ENCODE data around the gene TAT. TPM values are rescaled to one million over a fixed set of nuclear protein-coding genes. Genes with fewer than 3 reads are reported as not detected.
"Not testable (repeated sequence)": the region's sequence is repeated elsewhere in the genome, so short reads cannot be mapped to it uniquely, and the experiment has no call there.

The TAT gene
- total and polyA plus RNA-seq, 9 donors, result 0.02 to 1.3 (median 0.34) TPM; not detected in 4

DNA sequence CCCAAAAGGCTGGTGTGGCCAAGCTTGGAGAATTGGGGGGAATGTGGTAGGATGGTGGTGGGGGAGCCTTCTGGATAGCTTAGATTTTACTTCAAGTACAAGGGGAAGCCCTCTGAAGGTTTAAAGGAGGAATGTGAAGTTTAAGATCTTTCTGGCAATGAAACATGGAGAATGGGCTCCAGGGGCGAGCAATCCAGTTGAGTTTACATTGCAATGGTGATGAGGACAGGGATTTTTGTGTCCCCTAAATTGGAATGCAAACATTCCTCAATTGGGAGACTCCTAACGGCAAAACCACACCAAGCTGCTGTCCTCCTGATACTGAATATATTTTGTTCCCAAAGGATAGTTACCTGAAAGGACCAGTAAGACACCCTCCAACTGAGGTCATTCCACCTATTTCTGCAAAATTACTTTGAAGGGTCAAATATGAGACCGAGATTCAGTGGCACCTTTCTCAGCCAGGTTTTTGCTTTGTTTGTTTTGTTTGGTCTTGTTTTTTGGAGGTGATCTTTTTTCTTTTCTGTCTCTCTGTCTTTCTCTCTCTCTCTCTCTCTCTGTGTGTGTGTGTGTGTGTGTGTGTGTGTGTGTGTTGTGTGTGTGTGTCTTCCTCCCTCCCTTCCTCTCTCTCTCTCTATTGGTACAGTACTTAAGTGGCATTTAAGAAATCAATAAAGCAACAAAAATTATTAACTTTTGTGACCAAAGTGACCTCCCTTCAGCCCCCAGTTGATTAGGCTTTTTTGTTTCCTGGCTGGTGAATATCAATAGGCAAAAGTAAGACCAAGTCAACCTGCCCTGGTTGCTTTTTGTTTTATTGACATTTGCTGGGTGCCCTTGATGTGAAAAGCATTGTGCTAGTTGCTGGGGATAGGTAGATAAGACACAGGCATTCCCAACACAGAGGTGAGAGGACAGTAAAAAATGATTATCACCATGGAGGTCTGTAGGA is 16.4 kb upstream of the TAT start:
- Histone ChIP-seq H3K4me1 (ENCODE audit: insufficient read depth) (no peaks in the 10 kb centered on the region), H3K9me3 (no peaks in the 10 kb centered on the region), H3K27me3 (no peaks in the 10 kb centered on the region), H3K4me3 (no peak overlapping the region), H3K27ac (no peak overlapping the region), H3K36me3 (no peaks in the 10 kb centered on the region)
- 73 to 81% (median 73%) methylated on average over 3 of the region's 3 CpGs for WGBS, 3 donors
- no peak for TF ChIP-seq POLR2A (IDR thresholded peaks at IDR 0.05)
- no peak for TF ChIP-seq EP300 (IDR thresholded peaks at IDR 0.05)
- no peak for TF ChIP-seq CTCF (IDR thresholded peaks at IDR 0.05)
- DNase-seq, result no peak
- intact Hi-C loops (cut with DNase I), result no loop called here

DNA sequence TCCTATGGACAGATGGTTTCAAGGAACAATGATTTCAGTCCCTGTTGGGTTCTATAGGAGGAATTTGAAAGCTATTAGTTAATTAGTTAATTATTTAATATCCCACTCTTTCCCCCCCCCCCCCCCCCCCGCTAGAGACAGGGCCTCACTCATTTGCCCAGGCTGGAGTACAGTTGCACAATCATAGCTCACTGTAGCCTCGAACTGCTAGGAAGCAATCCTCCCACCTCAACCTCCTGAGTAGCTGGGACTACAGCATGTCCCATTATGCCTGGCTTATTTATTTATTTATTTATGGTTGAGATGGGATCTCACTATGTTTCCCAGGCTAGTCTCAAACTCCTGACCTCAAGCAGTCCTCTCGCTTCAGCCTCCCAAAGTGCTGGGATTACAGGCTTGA is 15.0 kb upstream of the TAT start:
- WGBS, 3 donors, result 69 to 71% (median 70%) methylated on average over 2 to 3 of the region's 3 CpGs
- TF ChIP-seq EP300 (IDR thresholded peaks at IDR 0.05) (no peak), POLR2A (IDR thresholded peaks at IDR 0.05) (no peak), CTCF (IDR thresholded peaks at IDR 0.05) (no peak)
- DNase-seq, result no peak

DNA sequence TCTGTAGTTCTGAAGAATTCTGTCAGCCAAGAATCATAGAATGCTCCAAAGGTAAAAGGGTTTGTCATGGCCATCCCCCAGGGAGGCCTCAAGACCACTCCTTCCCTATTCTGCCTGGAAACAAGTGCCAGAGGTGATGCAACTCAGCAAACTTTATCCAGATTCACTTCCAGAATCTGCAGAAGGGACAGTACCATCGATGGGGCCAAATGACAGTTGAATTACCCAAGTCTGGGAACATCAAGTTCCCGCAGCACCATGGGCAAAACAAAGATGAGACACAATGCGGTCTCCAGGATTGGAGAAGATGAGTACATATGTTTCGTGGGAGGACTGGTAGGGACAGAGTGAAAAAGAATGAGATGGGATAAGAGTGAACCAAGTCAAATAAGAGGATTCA is 13.7 kb upstream of the TAT start:
- TF ChIP-seq EP300 (IDR thresholded peaks at IDR 0.05), result no peak
- no peak for TF ChIP-seq CTCF (IDR thresholded peaks at IDR 0.05)
- no peak for TF ChIP-seq POLR2A (IDR thresholded peaks at IDR 0.05)
- Histone ChIP-seq H3K4me1 (ENCODE audit: insufficient read depth) (no peaks in the 10 kb centered on the region), H3K27me3 (no peaks in the 10 kb centered on the region), H3K9me3 (no peaks in the 10 kb centered on the region), H3K4me3 (no peak overlapping the region), H3K36me3 (no peaks in the 10 kb centered on the region), H3K27ac (no peak overlapping the region)
- intact Hi-C loops (cut with DNase I), result no loop called here
- WGBS, 3 donors, result 79 to 90% (median 87%) methylated on average over 4 of the region's 4 CpGs
- no peak for DNase-seq

More for the DNA sequence above, 15.0 kb upstream of the TAT start:
- Histone ChIP-seq H3K27ac (no peak overlapping the region), H3K4me3 (no peak overlapping the region), H3K36me3 (no peaks in the 10 kb centered on the region), H3K27me3 (no peaks in the 10 kb centered on the region), H3K9me3 (no peaks in the 10 kb centered on the region), H3K4me1 (ENCODE audit: insufficient read depth) (no peaks in the 10 kb centered on the region)
- intact Hi-C loops (cut with DNase I), result no loop called here

DNA sequence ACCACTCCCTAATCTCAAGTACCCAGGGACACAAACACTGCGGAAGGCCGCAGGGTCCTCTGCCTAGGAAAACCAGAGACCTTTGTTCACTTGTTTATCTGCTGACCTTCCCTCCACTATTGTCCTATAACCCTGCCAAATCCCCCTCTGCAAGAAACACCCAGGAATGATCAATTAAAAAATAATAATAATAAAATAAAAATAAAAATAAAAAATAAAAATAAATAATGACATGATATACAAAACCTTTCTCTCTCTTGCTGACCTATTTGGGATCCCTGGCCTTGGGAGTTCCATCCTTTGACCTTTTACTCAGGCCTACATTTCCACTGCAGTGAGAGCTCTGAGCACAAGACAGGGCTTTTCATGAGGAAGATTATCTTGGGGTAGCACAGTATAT is 13.2 kb upstream of the TAT start:
- H3K4me3 ChIP-seq; H3K9me3 ChIP-seq; DNase-seq; H3K36me3 ChIP-seq; H3K27ac ChIP-seq; H3K27me3 ChIP-seq; H3K4me1 ChIP-seq (ENCODE audit: insufficient read depth); intact Hi-C loops (cut with DNase I): not testable (repeated sequence)
- 94 to 100% methylated on average over 2 of the region's 2 CpGs; no CpG with 5 or more reads in 1 of the 3 donors for WGBS, 3 donors

- WGBS, 3 donors, result 91 to 96% (median 94%) methylated on average over 25 to 30 of the region's 30 CpGs
- H3K9me3 ChIP-seq; H3K27me3 ChIP-seq; DNase-seq; H3K36me3 ChIP-seq; H3K4me1 ChIP-seq (ENCODE audit: insufficient read depth); H3K4me3 ChIP-seq; intact Hi-C loops (cut with DNase I); H3K27ac ChIP-seq: not testable (repeated sequence)
Measured at GRCh38 chr16:71589334-71589733, 12.4 kb upstream of the TAT start.
